GM20431 (cell line): ENCODE data around the gene STAMBP.
"Not testable (repeated sequence)": the region's sequence is repeated elsewhere in the genome, so short reads cannot be mapped to it uniquely, and the experiment has no call there.

Source experiments
- in situ Hi-C: fragments of 300-500 bp; cut with MseI, MboI; formaldehyde crosslinking; loops from one replicate; pipeline ENCODE4 v1.15.0; 2020; ENCODE audit warnings: low sequenced_read_pairs; ENCODE audit not compliant: unreplicated experiment

STAMBP gene

DNA sequence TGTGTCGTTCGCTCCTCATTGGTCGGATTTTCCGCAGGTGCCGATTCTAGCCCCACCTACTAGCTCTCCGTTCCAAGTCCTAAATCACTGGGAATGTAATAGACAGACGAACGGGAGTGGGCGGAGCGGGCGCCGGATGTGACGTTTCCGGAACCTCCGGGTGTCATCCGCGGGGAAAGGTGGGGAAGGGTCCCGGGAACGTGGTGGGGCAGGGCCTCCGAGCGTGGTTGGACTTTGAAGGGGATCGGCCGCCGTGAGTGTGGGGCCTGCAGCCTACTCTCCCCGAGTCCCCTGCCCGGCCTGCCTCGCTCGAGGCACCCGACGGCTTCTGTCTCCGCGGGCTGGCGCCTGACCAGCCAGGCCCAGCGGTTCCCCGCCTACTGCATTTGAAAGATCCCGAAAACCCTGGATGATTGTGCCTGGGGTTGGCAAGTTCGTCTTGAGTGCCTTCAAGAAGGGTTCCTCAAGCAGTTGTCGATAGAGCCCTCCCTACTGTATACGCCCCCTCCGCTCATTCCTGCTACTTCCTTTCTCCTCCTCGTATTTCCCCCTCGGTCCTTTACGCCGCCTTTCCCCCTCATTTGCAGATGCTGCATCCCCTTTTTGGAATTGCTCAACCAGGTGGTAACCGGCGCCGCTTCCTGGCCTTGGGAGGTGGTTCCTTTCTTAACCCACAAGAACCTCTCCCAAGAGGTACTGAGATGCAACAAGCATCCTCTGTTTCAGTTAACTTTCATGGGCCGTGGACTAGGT is at the start of gene STAMBP:
STAMBP (plus strand) TSS at position 144 of the 753 bp plus-strand sequence. CDS start 1,896 bp downstream, outside the sequence.
- in situ Hi-C loops, result no loop called here

DNA sequence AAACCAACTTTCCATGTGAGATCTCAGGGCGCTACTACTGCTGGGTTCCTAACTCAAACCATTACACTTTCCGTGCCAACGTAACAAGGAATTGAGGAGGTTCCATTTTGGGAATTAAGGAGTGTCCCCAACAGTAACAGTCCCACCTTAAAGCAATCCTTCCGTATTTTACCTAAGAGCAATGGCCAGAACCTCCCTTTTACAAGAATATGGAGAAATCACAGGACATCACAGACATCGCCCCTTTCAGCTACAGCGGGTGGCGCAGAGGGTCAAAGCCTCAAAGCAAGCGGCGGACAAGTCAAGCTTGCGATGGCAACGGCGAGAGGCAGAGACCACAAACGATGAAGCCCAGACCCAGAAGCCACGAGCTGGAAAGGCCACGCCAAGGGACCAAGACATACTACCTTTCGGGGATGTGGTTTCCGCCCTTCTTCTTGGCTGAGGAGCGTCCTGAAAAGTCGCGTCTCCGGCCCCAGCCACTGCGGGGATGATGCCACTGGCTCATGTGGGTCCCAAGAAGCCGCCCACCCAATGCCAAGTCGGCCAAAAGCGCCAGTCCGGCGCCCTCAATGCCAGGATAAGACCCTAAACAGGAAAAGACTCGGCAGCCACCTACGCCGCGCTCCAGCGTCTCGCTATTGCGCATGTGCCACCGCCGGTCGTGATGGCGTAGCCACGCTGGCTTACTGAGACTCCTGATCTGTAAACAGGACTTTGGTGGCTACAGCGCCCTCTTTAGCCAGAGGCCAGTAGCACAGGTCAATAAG is 49.1 kb upstream of the STAMBP start, which contains the start of gene DUSP11:
DUSP11 (minus strand) TSS at position 637 of the 770 bp plus-strand sequence; CDS start at position 508, 129 bp downstream.
- in situ Hi-C loops, result no loop called here

DNA sequence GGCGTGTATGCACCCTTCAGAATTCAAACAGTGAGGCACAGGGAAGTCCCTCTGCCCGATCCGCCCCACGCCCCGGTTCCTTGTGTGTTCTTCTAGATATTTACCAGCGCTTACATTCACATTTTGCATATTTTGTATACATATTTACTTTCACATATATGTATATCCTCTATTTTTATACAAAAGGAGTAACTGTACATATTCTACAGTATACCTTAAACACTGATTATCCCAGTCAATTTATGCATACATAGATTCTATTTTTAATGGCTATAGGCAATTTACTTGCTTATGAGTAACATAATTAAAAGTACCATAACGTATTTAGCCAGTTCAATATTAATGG is 48.6 kb upstream of the STAMBP start:
- in situ Hi-C loops, result no loop called here

DNA sequence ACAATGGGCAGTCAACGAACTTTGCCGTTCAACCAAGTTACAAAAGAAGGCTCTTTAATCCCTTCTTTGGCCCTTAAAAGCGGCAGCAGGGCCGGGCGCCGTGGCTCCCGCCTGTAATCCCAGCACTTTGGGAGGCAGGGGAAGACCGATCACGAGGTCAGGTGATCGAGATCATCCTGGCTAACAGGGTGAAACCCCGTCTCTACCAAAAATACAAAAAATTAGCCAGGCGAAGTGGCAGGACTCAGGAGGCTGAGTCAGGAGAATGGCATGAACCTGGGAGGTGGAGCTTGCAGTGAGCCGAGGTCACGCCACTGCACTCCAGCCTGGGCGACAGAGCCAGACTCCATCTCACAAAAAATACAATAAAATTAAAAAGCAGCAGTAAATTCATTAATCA is 45.4 kb upstream of the STAMBP start:
- in situ Hi-C loops, result not testable (repeated sequence)

DNA sequence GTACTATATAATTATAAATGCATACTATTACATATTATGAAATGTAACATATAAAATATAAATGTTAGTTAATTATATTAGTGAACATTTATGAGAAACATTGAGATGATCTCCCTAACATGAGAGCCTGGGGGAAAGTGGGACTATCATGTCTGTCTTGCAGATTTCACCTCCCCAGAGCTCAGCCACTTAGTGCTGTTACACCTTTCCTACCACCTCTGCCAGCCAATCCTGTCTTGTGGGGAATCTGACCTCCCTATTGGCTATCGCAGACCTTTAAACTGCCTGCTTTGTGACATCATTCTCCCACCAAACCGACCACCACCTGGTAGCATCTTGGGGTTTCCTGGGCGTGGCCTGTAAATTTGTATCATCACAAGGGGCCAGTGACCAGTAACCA is 44.9 kb upstream of the STAMBP start, which contains the start of gene C2orf78:
C2orf78 (plus strand) TSS at position 301 of the 400 bp plus-strand sequence. CDS start 127 bp downstream, outside the sequence.
- in situ Hi-C loops, result not testable (repeated sequence)

DNA sequence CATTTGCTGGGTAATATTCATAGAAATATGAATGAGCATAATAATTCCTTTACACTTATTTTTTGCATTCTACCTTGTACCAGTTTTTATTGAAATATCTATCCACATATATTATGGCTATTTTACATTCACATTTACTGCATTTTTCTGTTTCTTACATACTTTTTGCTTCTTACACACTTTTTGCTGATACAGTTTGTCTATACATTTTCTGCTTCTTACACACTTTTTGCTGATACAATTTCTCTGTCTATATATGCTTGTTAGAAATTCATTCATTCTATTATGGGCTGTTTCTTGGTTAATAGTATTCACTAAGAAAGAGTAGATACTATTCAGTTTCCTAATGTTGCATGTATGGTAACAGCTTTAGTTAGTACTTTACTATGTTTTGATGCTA is 16.9 kb upstream of the STAMBP start:
- in situ Hi-C loops, result no loop called here

DNA sequence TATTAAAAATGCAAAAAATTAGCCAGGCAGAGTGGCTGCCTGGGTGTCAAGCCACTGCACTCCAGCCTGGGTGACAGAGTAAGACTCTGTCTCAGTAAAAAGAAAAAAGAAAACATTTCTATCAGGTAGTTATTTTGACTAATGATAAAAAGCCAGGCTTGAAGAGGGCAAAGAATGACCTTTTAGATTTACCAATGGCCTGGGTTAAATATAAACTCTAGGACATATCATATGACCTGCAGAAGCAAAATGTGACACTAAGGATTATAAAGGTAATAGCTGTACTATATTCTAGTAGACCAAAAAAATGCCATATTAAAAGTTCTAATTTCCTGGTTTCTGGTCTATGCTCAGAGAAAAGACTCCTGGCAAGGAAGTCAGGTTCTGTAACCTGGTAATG is 16.1 kb upstream of the STAMBP start:
- in situ Hi-C loops, result no loop called here

DNA sequence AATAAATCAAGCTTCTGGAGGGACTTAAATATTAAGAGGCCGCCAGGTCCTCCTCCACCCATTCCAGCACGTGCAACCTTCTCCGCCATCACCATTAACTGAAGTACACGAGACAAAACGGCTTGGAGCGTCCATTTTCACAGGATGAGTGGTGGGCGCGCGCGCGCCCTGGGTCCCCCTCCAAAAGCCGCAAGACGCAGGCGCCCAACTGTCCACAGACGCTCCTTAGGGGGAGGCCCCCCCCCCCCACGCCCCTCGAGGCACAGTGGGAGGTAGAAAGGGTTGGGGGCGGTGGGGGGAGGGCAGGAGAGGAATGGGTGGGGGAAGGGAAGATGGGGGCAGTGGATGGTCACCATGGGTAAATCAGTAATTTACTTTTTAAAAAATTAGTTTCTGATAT is 10.5 kb upstream of the STAMBP start:
- in situ Hi-C loops, result no loop called here

DNA sequence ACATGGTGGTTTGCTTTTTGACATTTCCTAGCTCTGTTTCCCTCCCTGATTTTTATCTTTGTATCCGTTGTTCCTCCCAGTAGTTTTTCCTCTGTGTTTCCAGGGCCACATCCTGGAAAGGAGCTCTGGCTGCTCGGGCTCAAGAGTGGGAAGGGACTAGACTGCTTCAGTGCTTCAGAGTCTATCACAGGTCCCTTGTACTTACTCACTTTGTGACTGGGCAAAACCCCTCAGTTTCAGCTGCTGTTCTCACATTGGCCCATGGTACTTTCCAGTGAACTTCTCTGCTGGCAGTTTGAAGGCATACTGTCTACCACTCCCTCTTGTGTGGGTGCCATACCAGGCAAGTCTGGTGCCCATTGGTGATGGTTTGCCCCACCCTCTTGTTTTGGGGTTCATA is 7.5 kb upstream of the STAMBP start:
- in situ Hi-C loops, result no loop called here

DNA sequence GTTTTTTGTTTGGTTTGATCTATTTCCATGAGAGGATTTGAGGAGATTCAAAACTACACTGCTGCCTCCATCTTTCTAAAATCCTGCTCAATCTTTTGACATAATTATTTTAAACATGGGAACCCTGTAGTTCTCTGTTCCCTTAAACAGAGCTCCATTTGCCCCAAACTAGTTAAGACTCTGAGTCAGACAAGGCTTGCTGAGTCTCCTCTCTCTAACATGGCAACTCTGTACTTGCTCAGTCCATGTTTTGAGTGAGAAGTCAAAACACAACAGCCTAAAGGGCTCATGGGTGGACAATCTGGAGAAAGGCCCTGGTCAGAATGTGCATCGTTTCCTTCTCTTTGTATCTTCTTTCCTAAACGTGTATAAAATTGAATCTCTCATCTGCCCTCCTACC is 7.1 kb upstream of the STAMBP start:
- in situ Hi-C loops, result no loop called here

DNA sequence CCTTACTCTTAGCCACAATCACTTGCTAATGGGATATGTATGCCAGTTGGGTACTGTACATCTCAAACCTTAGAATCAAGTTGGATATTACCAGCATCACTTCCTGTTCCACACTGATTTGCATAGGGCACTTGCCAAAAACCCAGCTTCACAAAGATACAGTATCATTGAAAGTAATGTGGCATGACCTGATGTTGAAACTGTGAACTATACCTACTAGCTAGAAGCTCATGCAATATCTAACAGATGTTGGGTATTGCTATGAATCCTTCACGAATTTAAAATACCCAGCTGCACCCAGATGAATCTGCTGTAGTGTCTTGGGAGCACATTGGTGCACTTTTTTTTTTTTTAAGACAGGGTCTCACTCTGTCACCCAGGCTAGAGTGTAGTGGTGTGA is 6.5 kb upstream of the STAMBP start:
- in situ Hi-C loops, result no loop called here

DNA sequence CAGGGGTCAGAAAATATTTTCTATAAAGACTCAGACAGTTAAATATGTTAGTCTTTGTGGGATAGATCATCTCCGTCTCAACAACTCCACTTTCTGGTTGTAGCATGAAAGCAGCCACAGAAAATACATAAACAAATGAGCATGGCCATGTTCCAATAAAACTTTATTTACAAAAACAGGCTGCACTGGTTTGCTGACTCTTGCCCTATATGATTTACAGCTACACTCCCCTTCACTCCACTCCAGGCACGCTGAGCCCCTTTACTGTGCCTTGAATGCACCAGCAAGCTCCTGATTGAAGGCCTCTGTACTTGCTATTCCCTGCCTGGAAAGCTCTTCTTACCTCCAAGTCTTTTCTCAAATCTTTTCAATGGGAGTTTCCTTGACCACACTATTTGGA is 5.8 kb upstream of the STAMBP start:
- in situ Hi-C loops, result no loop called here

DNA sequence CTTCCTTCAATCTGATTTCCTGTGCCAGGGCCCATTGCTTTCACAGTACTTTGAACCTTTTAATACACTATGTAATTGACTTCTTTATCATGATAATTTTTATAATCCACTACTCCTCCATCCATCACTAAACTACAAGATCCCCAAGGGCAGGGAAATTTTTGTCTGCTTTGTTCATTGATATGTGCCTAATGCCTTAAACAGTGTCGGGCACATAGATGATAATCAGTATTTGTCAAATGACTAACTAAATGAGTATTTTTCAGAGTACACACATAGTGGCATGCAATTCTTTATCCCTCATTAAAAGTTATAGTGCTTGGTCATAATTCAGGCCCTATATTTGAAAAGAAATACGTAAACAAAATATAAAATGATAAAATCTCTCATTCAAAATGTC is 5.3 kb upstream of the STAMBP start:
- in situ Hi-C loops, result no loop called here

DNA sequence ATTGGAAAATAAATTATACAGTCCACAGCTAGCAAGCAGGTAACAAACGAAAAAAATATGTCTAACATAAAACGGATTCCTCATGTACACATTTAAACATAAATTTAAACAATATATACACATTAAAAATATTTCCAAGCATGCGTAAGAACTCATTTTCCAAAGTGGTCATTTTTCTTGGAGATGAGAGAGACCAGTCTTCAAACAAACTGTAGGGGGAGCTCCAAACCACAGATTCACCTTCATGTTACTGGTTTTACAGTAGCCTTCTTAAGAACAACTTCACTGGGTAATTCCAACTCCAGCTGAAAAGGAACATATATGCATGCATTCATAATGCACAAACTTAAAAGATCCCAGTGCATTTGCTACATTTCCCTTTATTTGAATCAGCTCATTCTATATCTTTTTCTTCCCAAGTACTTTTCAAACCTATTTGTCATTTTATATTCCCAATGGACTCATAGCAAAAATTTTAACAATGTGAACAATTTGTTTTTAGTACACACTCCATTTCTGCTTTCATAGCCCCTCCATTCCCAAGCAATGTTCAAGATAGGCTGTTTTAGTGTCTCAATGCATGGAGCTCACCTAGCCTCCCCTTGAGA is 4.7 kb upstream of the STAMBP start:
- in situ Hi-C loops, result no loop called here

DNA sequence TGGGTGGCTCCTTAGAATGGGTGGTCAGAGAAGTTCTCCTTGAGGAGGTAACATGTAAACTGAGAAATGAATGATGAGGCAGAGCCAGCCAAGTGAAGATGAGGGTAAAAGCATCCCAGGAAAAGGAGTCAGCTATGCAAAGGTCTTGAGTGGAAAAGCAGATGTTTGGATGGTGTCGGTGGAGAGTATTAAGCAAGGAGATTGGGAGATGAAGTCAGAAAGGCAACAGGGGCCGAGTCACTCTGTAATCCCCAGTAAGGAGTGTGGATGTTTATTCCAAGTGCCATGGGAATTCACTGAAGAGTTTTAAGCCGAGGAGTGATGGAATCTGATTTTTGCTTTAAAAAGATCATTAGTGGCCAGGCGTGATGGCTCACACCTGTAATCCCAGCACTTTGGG is 3.4 kb upstream of the STAMBP start:
- in situ Hi-C loops, result no loop called here

DNA sequence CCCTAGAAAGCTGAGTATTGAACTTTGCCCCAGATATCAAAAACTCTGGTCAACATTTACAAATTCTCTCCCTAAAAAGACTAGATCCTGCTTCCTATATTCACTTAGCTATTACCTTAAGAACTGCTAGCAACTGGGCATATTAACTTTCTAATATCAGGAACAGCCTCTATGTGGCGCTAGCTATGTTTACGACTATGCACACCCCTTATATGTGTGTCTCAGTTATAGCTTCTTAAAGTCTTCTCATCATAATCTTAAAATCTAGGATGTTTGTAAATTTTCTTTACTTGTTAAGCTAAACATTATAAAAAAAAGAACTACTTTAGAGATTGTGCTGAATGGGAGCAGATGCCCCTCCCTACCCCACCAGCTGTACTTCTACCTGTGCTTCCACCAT is 1.7 kb upstream of the STAMBP start:
- in situ Hi-C loops, result no loop called here

DNA sequence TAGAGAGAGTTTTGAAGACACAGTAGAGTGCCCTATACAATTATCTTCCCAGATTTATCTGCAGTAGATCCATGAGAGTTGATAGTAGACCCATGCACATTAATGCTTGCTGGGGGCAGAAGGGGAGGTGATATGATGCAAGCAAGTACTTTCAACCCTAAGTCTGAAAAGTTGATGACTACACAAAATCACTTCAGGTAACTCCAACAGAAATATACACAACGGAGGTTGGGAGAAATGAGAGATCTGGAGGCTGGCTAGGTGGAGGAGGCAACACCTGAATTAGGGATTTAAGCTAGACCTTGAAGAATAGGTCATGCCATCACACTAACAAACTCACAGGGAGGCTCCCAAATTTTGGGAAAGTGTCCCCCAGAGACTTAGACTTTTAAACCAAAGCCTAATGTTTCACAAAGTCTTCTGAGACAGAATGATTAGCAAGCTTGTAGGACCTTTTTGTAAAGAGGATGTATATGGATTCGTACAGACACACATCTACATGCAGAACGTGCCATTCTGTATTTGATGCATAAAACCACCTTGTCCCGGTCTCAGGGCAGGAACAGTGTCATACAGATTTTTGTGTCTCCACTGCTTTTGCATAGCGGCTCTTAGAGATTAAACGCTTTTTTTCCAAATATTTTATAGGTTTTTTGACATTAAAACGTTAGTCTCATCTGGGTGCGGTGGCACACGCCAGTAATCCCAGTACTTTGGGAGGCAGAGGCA is 937 bp upstream of the STAMBP start:
- in situ Hi-C loops, result no loop called here

DNA sequence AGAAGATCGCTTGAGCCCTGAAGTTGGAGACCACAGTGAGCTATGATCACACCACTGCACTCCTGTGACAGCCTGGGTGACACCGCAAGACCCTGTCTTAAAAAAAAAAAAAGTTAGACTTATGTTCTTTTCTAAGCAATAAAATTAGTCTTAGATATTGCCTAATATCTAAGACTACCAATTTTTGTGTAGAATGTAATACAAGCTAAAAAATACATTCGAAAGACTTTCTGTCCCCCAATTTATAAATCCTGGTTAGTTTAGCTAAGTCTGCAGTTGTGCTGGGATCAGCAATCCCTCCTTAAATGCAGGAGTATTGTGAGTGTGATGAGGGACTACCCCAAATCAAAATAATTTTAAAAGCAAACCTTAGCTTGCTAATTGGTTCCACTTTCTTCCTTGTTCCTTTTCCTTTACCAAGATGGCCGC is 358 bp upstream of the STAMBP start:
- in situ Hi-C loops, result no loop called here

DNA sequence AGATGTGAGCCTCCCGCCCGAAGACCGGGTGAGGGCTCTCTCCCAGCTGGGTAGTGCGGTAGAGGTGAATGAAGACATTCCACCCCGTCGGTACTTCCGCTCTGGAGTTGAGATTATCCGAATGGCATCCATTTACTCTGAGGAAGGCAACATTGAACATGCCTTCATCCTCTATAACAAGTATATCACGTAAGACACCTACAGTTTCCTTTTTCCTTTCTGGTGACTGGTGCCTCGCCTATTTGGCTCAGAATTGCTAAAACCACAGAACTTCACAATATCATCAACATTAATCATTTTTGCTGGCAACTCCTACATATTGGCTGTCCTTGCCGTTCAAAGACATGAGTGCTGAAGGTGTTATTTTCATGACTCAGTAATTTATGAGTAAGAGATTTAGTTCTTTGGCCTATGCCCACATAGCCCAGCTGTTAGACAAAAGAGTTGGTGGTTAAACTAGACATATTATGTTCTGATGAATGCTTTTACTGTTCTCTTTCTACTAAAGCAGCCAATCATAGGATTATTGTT is 2.2 kb downstream of the STAMBP start:
- in situ Hi-C loops, result no loop called here

DNA sequence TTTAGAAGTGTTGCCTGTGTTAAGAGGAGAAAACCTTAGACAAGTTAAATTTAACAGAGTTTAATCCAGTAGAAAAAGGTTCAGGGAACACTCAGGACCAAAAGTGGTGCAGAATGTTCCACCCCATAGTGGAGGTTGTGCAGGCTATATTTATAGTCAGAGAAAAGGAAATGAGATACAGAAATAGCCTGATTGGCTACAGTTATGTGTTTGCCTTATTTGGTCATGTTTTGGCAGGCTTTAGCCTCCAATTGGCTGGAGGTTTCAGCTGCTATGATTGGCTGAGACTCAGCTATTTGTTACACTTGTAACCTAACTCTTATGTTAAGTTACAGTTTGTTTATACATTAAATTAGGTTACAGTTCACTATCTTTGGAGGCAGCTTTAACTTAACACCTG is 4.2 kb downstream of the STAMBP start:
- in situ Hi-C loops, result no loop called here
